OCI-LY7 (cell line): ENCODE measurements around the gene CCT7. TPM values are rescaled to one million over a fixed set of nuclear protein-coding genes. Genes with fewer than 3 reads are reported as not detected.

Experiments
- BruUV-seq: library from RNA; stranded (reverse); fragments of 400-500 nt; replicated peaks from 2 replicates; lab custom pipeline; 2021; lab: Mats Ljungman, UMichigan
- CTCF ChIA-PET: fragments of 300-600 bp; sonication (Branson Sonifier 250); formaldehyde crosslinking; loops from one replicate; lab custom pipeline; 2022; ENCODE audit warnings: antibody characterized with exemption; ENCODE audit not compliant: unreplicated experiment; lab: Charles Lee
- POLR2A ChIA-PET: fragments of 300-600 bp; sonication (Branson Sonifier 250); formaldehyde crosslinking; loops from one replicate; lab custom pipeline; 2022; ENCODE audit warnings: antibody characterized with exemption; lab: Charles Lee
- DNase-seq: peaks from one replicate; pipeline ENCODE4 v3.0.0-alpha.2; 2015; ENCODE audit warnings: low spot score
- H2AFZ ChIP-seq: fragments of 200-600 bp; sonication (generic), shearing (Covaris generic); 2 replicates; pipeline ENCODE4 v1.6.1; 2014; ENCODE audit warnings: mild to moderate bottlenecking, antibody characterized with exemption, low read length, moderate library complexity
- H3K27ac ChIP-seq: fragments of 200-600 bp; sonication (generic); 2 replicates; pipeline ENCODE4 v1.5.1; 2014; ENCODE audit warnings: mixed run types, low read depth, mild to moderate bottlenecking, moderate library complexity, low read length, inconsistent platforms; ENCODE audit not compliant: poor library complexity, severe bottlenecking
- H3K36me3 ChIP-seq: fragments of 200-600 bp; sonication (generic); 2 replicates; pipeline ENCODE4 v1.6.1; 2014; ENCODE audit warnings: mild to moderate bottlenecking, antibody characterized with exemption, low read length, moderate library complexity, mixed read lengths; ENCODE audit not compliant: insufficient read depth
- H3K4me1 ChIP-seq: fragments of 200-600 bp; sonication (generic); 2 replicates; pipeline ENCODE4 v1.5.1; 2014; ENCODE audit warnings: mild to moderate bottlenecking, low read length; ENCODE audit not compliant: insufficient read depth, poor library complexity, severe bottlenecking
- H3K4me2 ChIP-seq: fragments of 200-600 bp; sonication (generic); 2 replicates; pipeline ENCODE4 v1.6.1; 2014; ENCODE audit warnings: mild to moderate bottlenecking, low read length
- H3K4me3 ChIP-seq: fragments of 200-600 bp; sonication (generic); 2 replicates; pipeline ENCODE4 v1.5.1; 2014; ENCODE audit warnings: mild to moderate bottlenecking, low read depth, low read length; ENCODE audit not compliant: poor library complexity, severe bottlenecking
- H3K79me2 ChIP-seq: fragments of 200-600 bp; sonication (generic); 2 replicates; pipeline ENCODE4 v1.6.1; 2016; ENCODE audit warnings: low read depth, mild to moderate bottlenecking, low read length, moderate library complexity, mixed read lengths; ENCODE audit not compliant: insufficient read depth
- H3K9me2 ChIP-seq: fragments of 200-600 bp; sonication (generic); 2 replicates; pipeline ENCODE4 v1.6.1; 2016; ENCODE audit warnings: mild to moderate bottlenecking, low read length, mixed read lengths; ENCODE audit not compliant: insufficient read depth
- H3K9me3 ChIP-seq: fragments of 200-600 bp; sonication (generic); 2 replicates; pipeline ENCODE4 v1.6.1; 2014; ENCODE audit warnings: mild to moderate bottlenecking, mixed run types, low read length, mixed read lengths
- H4K20me1 ChIP-seq: fragments of 200-600 bp; sonication (generic); 2 replicates; pipeline ENCODE4 v1.6.1; 2014; ENCODE audit warnings: mild to moderate bottlenecking, antibody characterized with exemption, low read length, moderate library complexity, mixed read lengths; ENCODE audit not compliant: insufficient read depth
- CTCF ChIP-seq: fragments of 200-600 bp; sonication (generic); conservative IDR thresholded peaks from 2 replicates; pipeline ENCODE4 v1.5.1; 2014; ENCODE audit warnings: mild to moderate bottlenecking, antibody characterized with exemption, low read length, moderate library complexity, mixed read lengths
- EZH2phosphoT487 ChIP-seq: fragments of 200-600 bp; sonication (generic); IDR thresholded peaks from 2 replicates; pipeline ENCODE4 v1.6.1; 2018; ENCODE audit warnings: low read depth, borderline replicate concordance, mild to moderate bottlenecking, mixed run types, antibody characterized with exemption, low read length, moderate library complexity, mixed read lengths
- intact Hi-C: fragments of 100-400 bp; cut with micrococcal nuclease; formaldehyde crosslinking; loops from one replicate; pipeline ENCODE4 v1.10.0; 2022; ENCODE audit not compliant: unreplicated experiment
- total RNA-seq, 2 experiments: library from RNA; depleted of rRNA in 1 of 2; stranded (reverse); fragments of >200 nt in 1 of 2; shearing (Covaris generic) in 1 of 2; gene quantifications; 2 replicates each; pipeline ENCODE4 v1.2.3, GENCODE V29; 2014 to 2022

Gene CCT7
- total RNA-seq, 2 experiments from 2014 or later: 334 to 347 TPM

GRCh38 chr2:73283545-73284295 lies 49.6 kb downstream of the CCT7 start:
- peaks cover 34% of the 10 kb centered on the region for H3K36me3 ChIP-seq
- H3K79me2 ChIP-seq: peaks cover 54% of the 10 kb centered on the region
- intact Hi-C loops: loop anchor here (1.0 to 5.0 kb wide), 4 partner anchors 49 to 1674 kb away; partner anchors contain the start of genes CCT7, POLE4, SFXN5 and SMYD5
- peaks cover 31% of the 10 kb centered on the region for H3K4me1 ChIP-seq
- CTCF ChIA-PET: no interaction called here
- no peak for TF ChIP-seq CTCF
- no peak for TF ChIP-seq EZH2phosphoT487
- H3K27ac ChIP-seq: peak overlapping the region; percentile 96
- H3K4me3 ChIP-seq: peak overlapping the region; percentile 97
- peak; percentile 50 for DNase-seq
- H4K20me1 ChIP-seq: peaks cover 23% of the 10 kb centered on the region; the same call in 1 of the 2 replicates
- BruUV-seq: no TSS peak
- no peaks in the 10 kb centered on the region for H3K9me3 ChIP-seq
- peak overlapping the region; percentile 65 for H2AFZ ChIP-seq
- POLR2A ChIA-PET: interaction anchor here (0.6 to 1.8 kb wide), 3 partner anchors 38 to 102 kb away, joined by 3 to 10 read pairs (median 10); partner anchors contain the start of genes ALMS1, CCT7 and PRADC1
- peak overlapping the region; percentile 94 for H3K4me2 ChIP-seq
- no peaks in the 10 kb centered on the region for H3K9me2 ChIP-seq

GRCh38 chr2:73284296-73285158 lies 50.4 kb downstream of the CCT7 start, which contains the start of gene FBXO41:
FBXO41 (minus strand) TSS chr2:73284478; CDS start chr2:73269630, 14,848 bp downstream.
- DNase-seq: peak; percentile 92
- peaks cover 46% of the 10 kb centered on the region for H3K79me2 ChIP-seq
- H3K4me2 ChIP-seq: peak within 1 kb of the TSS; percentile 94
- H2AFZ ChIP-seq: peak within 1 kb of the TSS; percentile 65
- peaks cover 18% of the 10 kb centered on the region; the same call in 1 of the 2 replicates for H4K20me1 ChIP-seq
- intact Hi-C loops: loop anchor here (1.0 to 5.0 kb wide), 5 partner anchors 50 to 1673 kb away; partner anchors contain the start of genes ALMS1, CCT7, POLE4 and SFXN5
- no peak for TF ChIP-seq EZH2phosphoT487
- TF ChIP-seq CTCF: no peak
- peaks cover 31% of the 10 kb centered on the region for H3K4me1 ChIP-seq
- H3K9me2 ChIP-seq: no peaks in the 10 kb centered on the region
- H3K36me3 ChIP-seq: peaks cover 26% of the 10 kb centered on the region
- H3K9me3 ChIP-seq: no peaks in the 10 kb centered on the region
- ChIA-PET CTCF (no interaction called here), POLR2A (interaction anchor here (0.6 to 1.8 kb wide), 7 partner anchors 39 to 293 kb away, joined by 3 to 10 read pairs (median 4); partner anchors contain the start of genes ALMS1, CCT7 and PRADC1)
- H3K4me3 ChIP-seq: peak within 1 kb of the TSS; percentile 97
- TSS peak; percentile 92 for BruUV-seq
- peak within 1 kb of the TSS; percentile 96 for H3K27ac ChIP-seq
